GM12892 (cell line): ENCODE measurements around the gene GUCA2A.

Source experiments
- POLR2A ChIP-seq: IDR thresholded peaks from 2 replicates; pipeline ENCODE4 v1.6.1; 2011; ENCODE audit warnings: low read depth, low read length, control low read depth
- POLR2AphosphoS5 ChIP-seq: IDR thresholded peaks from 2 replicates; pipeline ENCODE4 v1.6.1; 2011; ENCODE audit warnings: low read depth, low read length, control low read depth
- TAF1 ChIP-seq: IDR thresholded peaks from 2 replicates; pipeline ENCODE4 v1.6.1; 2011; ENCODE audit warnings: low read depth, mild to moderate bottlenecking, control low read depth, low read length, borderline replicate concordance

- no peak for TF ChIP-seq TAF1
- TF ChIP-seq POLR2A, result no peak
- TF ChIP-seq POLR2AphosphoS5, result no peak
Observed at GRCh38 chr1:42192106-42192505, 27.6 kb upstream of the GUCA2A start.
